ENCODE results near the gene TSPAN33.

The TSPAN33 gene, protein sequence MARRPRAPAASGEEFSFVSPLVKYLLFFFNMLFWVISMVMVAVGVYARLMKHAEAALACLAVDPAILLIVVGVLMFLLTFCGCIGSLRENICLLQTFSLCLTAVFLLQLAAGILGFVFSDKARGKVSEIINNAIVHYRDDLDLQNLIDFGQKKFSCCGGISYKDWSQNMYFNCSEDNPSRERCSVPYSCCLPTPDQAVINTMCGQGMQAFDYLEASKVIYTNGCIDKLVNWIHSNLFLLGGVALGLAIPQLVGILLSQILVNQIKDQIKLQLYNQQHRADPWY

DNA sequence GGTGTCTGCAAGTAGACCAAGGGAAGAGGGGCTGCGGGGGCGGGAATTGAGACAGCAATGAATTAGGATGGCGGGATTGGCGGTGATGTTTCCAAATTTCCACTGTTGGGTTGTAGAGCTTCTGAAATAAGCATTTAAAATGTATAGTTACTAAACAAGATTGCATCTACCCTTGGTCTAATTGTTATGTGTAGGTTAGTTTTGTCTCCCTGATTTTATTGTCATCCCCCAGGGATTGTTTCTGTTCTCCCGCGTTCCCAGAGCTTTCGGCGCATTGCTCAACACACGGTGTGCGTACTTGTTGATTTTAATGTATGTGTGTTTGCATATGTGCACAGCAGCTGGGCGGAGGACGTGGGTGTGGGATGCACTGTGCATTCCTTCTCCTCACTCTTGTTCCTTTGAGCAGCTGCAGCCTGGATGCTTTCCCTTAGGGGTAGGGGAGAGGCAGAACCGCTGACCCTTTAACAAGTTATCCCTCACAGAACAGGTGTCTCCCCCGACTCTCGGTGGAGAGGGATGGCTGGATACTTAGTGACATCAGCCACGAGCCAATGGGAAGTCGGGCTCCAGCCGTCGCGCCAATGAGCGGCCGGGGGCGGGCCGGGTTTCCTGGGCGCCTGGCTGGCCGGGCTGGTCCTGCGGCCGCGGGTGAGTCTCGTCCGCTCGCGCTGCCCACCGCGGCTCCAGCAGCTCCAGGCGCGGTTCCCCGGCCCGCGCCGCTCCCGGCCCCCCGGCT, at the start of gene TSPAN33:
Gene TSPAN33 (plus strand): TSS at position 613 of the 739 bp plus-strand sequence. CDS start 274 bp downstream, outside the sequence.
- Histone ChIP-seq H3K9ac (ENCODE audit: insufficient read length) (peak within 1 kb of the TSS; percentile 64), H3K9me3 (ENCODE audit: low read depth, low read length) (no peaks in the 10 kb centered on the region), H3K27ac (no peak within 1 kb of the TSS), H3K36me3 (ENCODE audit: insufficient read depth, low read length) (no peaks in the 10 kb centered on the region), H3K4me3 (peak within 1 kb of the TSS; percentile 96)
- DNase-seq (ENCODE audit: low read depth, low spot score) = peak; percentile 14
- TF ChIP-seq POLR2AphosphoS5 (IDR thresholded peaks at IDR 0.05; ENCODE audit: borderline replicate concordance, low read depth, low read length) = no peak
- TF ChIP-seq FOXP2 (optimal IDR thresholded peaks at IDR 0.05; ENCODE audit: control extremely low read depth, extremely low read length, insufficient read depth) = peak; percentile 41

DNA sequence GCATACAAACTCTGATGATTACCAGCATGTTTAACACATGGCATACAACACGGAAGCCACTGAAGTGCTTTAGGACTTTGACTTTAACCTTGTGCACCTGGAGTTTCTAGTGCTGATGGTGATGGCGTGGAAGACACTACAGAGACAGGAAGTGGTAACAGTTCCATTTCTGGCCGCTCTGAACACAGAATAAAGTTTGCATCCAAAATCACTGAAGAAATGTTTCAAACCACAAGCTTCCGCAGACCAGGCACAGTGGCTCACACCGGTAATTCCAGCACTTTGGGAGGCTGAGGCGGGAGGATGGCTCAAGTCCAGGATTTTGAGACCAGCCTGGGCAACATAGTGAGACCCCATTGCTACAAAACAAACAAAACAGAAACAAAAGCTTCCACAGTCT, 49.2 kb upstream of the TSPAN33 start:
- Histone ChIP-seq H3K9ac (ENCODE audit: insufficient read length) (no peak overlapping the region), H3K9me3 (ENCODE audit: low read depth, low read length) (no peaks in the 10 kb centered on the region), H3K27ac (no peak overlapping the region), H3K4me3 (no peak overlapping the region), H3K36me3 (ENCODE audit: insufficient read depth, low read length) (no peaks in the 10 kb centered on the region)
- TF ChIP-seq POLR2AphosphoS5 (IDR thresholded peaks at IDR 0.05; ENCODE audit: borderline replicate concordance, low read depth, low read length) (no peak), FOXP2 (optimal IDR thresholded peaks at IDR 0.05; ENCODE audit: control extremely low read depth, extremely low read length, insufficient read depth) (no peak), EZH2 (IDR thresholded peaks at IDR 0.05) (no peak)
- no peak for DNase-seq (ENCODE audit: low read depth, low spot score)

DNA sequence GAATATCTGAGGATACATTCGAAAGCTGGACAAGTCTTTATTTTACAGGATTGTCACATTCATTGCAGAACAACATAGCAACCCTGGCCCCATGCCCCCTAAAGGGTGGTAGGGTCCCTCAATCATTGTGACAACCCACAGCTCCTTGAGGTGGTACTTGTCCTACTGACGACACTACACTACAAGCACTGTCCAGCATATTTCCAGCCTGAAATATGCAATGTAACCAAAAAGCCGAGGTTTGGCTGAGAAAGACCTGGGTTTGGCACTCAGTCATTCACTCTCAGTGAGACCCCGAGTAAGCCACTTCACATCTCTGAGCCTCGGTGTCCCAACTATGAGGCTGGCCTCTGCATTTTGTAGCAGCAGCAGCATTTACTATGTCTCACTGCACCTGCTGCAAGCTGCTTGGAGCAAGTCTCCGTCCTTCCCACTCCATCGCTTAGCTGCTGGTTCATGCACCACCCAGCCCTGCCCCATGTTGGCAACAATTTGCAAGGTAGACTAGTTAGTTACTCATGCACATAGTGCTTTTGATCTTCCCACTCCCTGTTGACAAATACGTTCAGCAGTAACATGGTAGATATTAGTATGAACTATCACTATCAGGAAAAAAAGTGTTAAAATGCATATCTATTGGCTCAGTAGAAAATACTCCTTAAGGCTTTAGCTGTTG, 46.0 kb upstream of the TSPAN33 start:
- Histone ChIP-seq H3K9ac (ENCODE audit: insufficient read length) (no peak overlapping the region), H3K9me3 (ENCODE audit: low read depth, low read length) (no peaks in the 10 kb centered on the region), H3K36me3 (ENCODE audit: insufficient read depth, low read length) (no peaks in the 10 kb centered on the region), H3K27ac (no peak overlapping the region), H3K4me3 (no peak overlapping the region)
- no peak for DNase-seq (ENCODE audit: low read depth, low spot score)
- no peak for TF ChIP-seq POLR2AphosphoS5 (IDR thresholded peaks at IDR 0.05; ENCODE audit: borderline replicate concordance, low read depth, low read length)
- no peak for TF ChIP-seq FOXP2 (optimal IDR thresholded peaks at IDR 0.05; ENCODE audit: control extremely low read depth, extremely low read length, insufficient read depth)
- no peak for TF ChIP-seq EZH2 (IDR thresholded peaks at IDR 0.05)

DNA sequence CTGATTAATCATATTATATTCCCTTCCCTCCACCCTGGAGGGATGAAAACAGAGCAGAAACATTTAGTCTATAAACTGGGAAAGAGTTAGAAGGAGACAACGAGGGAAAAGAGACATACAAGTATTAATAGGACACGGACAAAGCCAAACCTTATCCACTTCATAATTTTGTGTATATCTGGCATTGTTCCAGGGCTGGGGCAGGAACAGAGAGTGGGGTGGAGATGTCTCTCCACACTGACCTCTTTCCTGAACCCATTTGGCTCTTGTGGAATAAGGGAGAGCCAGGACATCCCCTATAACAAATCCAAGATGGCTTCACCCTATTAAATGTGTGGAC, 43.7 kb upstream of the TSPAN33 start:
- Histone ChIP-seq H3K36me3 (ENCODE audit: insufficient read depth, low read length) (no peaks in the 10 kb centered on the region), H3K9ac (ENCODE audit: insufficient read length) (no peak overlapping the region), H3K4me3 (no peak overlapping the region), H3K9me3 (ENCODE audit: low read depth, low read length) (no peaks in the 10 kb centered on the region), H3K27ac (no peak overlapping the region)
- DNase-seq (ENCODE audit: low read depth, low spot score) = no peak
- no peak for TF ChIP-seq POLR2AphosphoS5 (IDR thresholded peaks at IDR 0.05; ENCODE audit: borderline replicate concordance, low read depth, low read length)
- no peak for TF ChIP-seq EZH2 (IDR thresholded peaks at IDR 0.05)
- no peak for TF ChIP-seq FOXP2 (optimal IDR thresholded peaks at IDR 0.05; ENCODE audit: control extremely low read depth, extremely low read length, insufficient read depth)

DNA sequence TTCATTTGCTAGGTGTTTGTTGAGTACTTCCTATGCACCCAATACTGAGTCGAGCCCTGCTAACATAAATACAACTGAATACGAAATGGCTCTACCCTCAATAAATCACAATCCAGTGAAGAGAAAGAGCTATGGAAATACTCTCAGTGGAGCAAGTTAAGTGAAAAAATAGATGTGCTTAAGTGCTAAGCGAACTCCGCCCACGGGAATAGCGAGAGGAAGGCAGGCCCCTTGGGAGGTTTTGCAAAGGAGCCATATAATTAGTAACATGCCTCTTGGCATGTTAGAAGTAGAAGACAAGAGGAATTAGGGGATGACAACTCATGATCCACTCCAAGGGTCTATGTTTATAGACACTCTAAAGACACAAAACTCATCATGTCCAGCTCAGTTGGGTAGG, 42.8 kb upstream of the TSPAN33 start:
- TF ChIP-seq EZH2 (IDR thresholded peaks at IDR 0.05) (no peak), POLR2AphosphoS5 (IDR thresholded peaks at IDR 0.05; ENCODE audit: borderline replicate concordance, low read depth, low read length) (peak; percentile 43; the same call in 1 of the 2 replicates), FOXP2 (optimal IDR thresholded peaks at IDR 0.05; ENCODE audit: control extremely low read depth, extremely low read length, insufficient read depth) (no peak)
- Histone ChIP-seq H3K9me3 (ENCODE audit: low read depth, low read length) (no peaks in the 10 kb centered on the region), H3K9ac (ENCODE audit: insufficient read length) (no peak overlapping the region), H3K36me3 (ENCODE audit: insufficient read depth, low read length) (no peaks in the 10 kb centered on the region), H3K27ac (peak overlapping the region; percentile 85), H3K4me3 (peak overlapping the region; percentile 64)
- DNase-seq (ENCODE audit: low read depth, low spot score) = peak; percentile 94

DNA sequence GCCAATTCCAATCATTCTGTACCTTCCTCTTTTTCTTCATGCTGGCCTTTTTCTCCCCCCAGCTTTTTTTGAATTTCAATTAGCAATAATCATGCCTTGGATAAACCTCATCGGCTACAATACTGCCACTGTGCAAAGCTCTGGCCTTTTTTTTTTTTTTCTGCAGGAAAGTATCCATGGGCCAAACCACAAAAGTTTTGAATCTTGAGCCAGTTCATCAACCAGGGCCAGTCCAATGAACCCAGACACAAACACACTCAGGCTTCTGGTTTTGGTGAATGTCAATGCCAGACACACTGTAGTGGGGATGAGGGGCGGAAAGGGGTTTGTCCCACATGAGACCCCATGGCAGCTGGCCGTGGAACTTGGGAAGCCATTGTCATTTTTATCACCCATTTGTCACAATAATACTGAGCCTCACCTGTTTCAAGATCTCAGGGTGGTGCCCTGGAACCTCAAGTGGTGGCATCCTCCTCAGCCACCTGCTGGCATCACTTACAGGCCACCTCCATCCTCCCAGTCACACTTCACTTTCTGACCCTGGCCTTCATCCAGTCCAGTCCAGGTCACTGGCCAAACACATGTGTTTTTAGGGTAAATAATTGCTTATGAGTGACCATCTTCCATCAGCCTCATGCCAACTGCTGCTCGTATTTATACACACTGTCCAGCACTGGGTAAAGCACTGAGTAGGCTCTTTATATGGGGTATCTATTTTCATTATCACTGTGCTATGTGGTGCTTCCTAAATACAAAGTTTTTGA, 40.8 kb upstream of the TSPAN33 start:
- Histone ChIP-seq H3K4me3 (no peak overlapping the region), H3K27ac (no peak overlapping the region), H3K9ac (ENCODE audit: insufficient read length) (no peak overlapping the region), H3K9me3 (ENCODE audit: low read depth, low read length) (no peaks in the 10 kb centered on the region), H3K36me3 (ENCODE audit: insufficient read depth, low read length) (no peaks in the 10 kb centered on the region)
- DNase-seq (ENCODE audit: low read depth, low spot score) = no peak
- TF ChIP-seq EZH2 (IDR thresholded peaks at IDR 0.05) (no peak), POLR2AphosphoS5 (IDR thresholded peaks at IDR 0.05; ENCODE audit: borderline replicate concordance, low read depth, low read length) (no peak), FOXP2 (optimal IDR thresholded peaks at IDR 0.05; ENCODE audit: control extremely low read depth, extremely low read length, insufficient read depth) (no peak)

DNA sequence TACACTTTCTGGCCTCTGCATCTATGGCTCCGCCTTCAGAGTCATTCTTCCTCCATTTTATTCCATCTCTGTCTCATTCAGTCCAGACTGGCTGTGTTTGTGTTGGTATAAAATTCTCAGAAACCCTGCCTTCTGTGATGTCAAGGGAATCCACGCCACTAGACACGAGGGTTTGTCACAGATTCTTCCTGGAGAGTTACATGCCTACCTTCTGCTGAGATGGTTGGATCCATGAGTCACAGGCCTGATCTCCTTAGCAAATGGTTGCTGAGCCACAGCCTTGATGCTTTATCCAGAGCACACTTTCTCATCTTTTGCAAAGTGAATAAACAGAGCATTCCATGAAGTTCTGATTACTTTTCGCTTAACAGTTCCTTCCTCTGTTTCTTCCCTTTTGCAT, 35.9 kb upstream of the TSPAN33 start:
- DNase-seq (ENCODE audit: low read depth, low spot score) = no peak
- Histone ChIP-seq H3K9ac (ENCODE audit: insufficient read length) (no peak overlapping the region), H3K36me3 (ENCODE audit: insufficient read depth, low read length) (no peaks in the 10 kb centered on the region), H3K9me3 (ENCODE audit: low read depth, low read length) (no peaks in the 10 kb centered on the region), H3K27ac (no peak overlapping the region), H3K4me3 (no peak overlapping the region)
- no peak for TF ChIP-seq EZH2 (IDR thresholded peaks at IDR 0.05)
- TF ChIP-seq FOXP2 (optimal IDR thresholded peaks at IDR 0.05; ENCODE audit: control extremely low read depth, extremely low read length, insufficient read depth) = no peak
- no peak for TF ChIP-seq POLR2AphosphoS5 (IDR thresholded peaks at IDR 0.05; ENCODE audit: borderline replicate concordance, low read depth, low read length)
